Measurements from ENCODE around the gene CFAP65.
A peak's percentile ranks its signal among the peaks of the same experiment; 100 is the strongest.

CFAP65 gene

GRCh38 chr2:219078126-219078525 is 36.8 kb upstream of the CFAP65 start:
- no peaks in the 10 kb centered on the region for H3K9me3 ChIP-seq (ENCODE audit: control extremely low read depth in 1 of 5, control insufficient read depth in 4 of 5, insufficient read depth in 2 of 5, low read depth in 1 of 5, low read length in 4 of 5)
- 94% methylated on average over 2 of the region's 3 CpGs for WGBS (ENCODE audit: insufficient coverage)
- ChIA-PET POLR2A (no interaction called here), CTCF (interaction anchor here (0.9 to 2.7 kb wide), 4 partner anchors 10 to 40 kb away, joined by 3 to 12 read pairs (median 6); no protein-coding TSS in a partner anchor)
- no peak overlapping the region for H3K4me3 ChIP-seq (ENCODE audit: control insufficient read depth in 1 of 7, extremely low read depth in 1 of 7, insufficient read depth in 4 of 7, low read depth in 2 of 7, low read length in 6 of 7)
- DNase-seq = no peak
- H3K27me3 ChIP-seq (replicated peaks in 2 of 5; ENCODE audit: control insufficient read depth in 4 of 5, insufficient read depth in 5 of 5, low read length in 4 of 5) = no peaks in the 10 kb centered on the region
- peaks cover 6 to 34% (median 15%) of the 10 kb centered on the region in 4 experiments for H3K36me3 ChIP-seq (ENCODE audit: control insufficient read depth in 4 of 4, insufficient read depth in 4 of 4, low read length in 3 of 4)
- no peak overlapping the region for H3K27ac ChIP-seq (ENCODE audit: insufficient read depth in 1 of 2, low read depth in 1 of 2, low read length in 2 of 2, poor library complexity in 1 of 2, severe bottlenecking in 2 of 2)
- H3K4me1 ChIP-seq (ENCODE audit: control extremely low read depth in 1 of 4, control insufficient read depth in 4 of 4, insufficient read depth in 4 of 4, low read length in 3 of 4) = peaks cover 0 to 3% (median 1%) of the 10 kb centered on the region in 4 experiments

- no peak overlapping the region for H3K27ac ChIP-seq (ENCODE audit: insufficient read depth in 1 of 2, low read depth in 1 of 2, low read length in 2 of 2, poor library complexity in 1 of 2, severe bottlenecking in 2 of 2)
Measured at GRCh38 chr2:219076253-219076652, 34.9 kb upstream of the CFAP65 start.

GRCh38 chr2:219073413-219074129 is 32.3 kb upstream of the CFAP65 start:
- CTCF ChIA-PET = interaction anchor here (0.6 to 25.1 kb wide), 24 partner anchors 9 to 388 kb away, joined by 3 to 336 read pairs (median 6); partner anchors contain the start of gene IHH
- peak; percentile 44 to 57 (median 50) for DNase-seq
- no peak overlapping the region for H3K4me3 ChIP-seq (ENCODE audit: control insufficient read depth in 1 of 7, extremely low read depth in 1 of 7, insufficient read depth in 4 of 7, low read depth in 2 of 7, low read length in 6 of 7)
- H3K4me1 ChIP-seq (ENCODE audit: control extremely low read depth in 1 of 4, control insufficient read depth in 4 of 4, insufficient read depth in 4 of 4, low read length in 3 of 4) = no peaks in the 10 kb centered on the region
- H3K9me3 ChIP-seq (ENCODE audit: control extremely low read depth in 1 of 5, control insufficient read depth in 4 of 5, insufficient read depth in 2 of 5, low read depth in 1 of 5, low read length in 4 of 5) = no peaks in the 10 kb centered on the region
- peaks cover 6 to 34% (median 15%) of the 10 kb centered on the region in 4 experiments for H3K36me3 ChIP-seq (ENCODE audit: control insufficient read depth in 4 of 4, insufficient read depth in 4 of 4, low read length in 3 of 4)
- H3K27ac ChIP-seq (ENCODE audit: insufficient read depth in 1 of 2, low read depth in 1 of 2, low read length in 2 of 2, poor library complexity in 1 of 2, severe bottlenecking in 2 of 2) = no peak overlapping the region
- 50% methylated on average over 8 of the region's 14 CpGs for WGBS (ENCODE audit: insufficient coverage)
- POLR2A ChIA-PET = no interaction called here
- no peaks in the 10 kb centered on the region for H3K27me3 ChIP-seq (replicated peaks in 2 of 5; ENCODE audit: control insufficient read depth in 4 of 5, insufficient read depth in 5 of 5, low read length in 4 of 5)

More at GRCh38 chr2:219076253-219076652, 34.9 kb upstream of the CFAP65 start:
- CTCF ChIA-PET = interaction anchor here (0.7 to 25.1 kb wide), 11 partner anchors 9 to 78 kb away, joined by 3 to 336 read pairs (median 31); partner anchors contain the start of gene IHH
- Histone ChIP-seq H3K9me3 (ENCODE audit: control extremely low read depth in 1 of 5, control insufficient read depth in 4 of 5, insufficient read depth in 2 of 5, low read depth in 1 of 5, low read length in 4 of 5) (no peaks in the 10 kb centered on the region), H3K4me1 (ENCODE audit: control extremely low read depth in 1 of 4, control insufficient read depth in 4 of 4, insufficient read depth in 4 of 4, low read length in 3 of 4) (no peaks in the 10 kb centered on the region), H3K36me3 (ENCODE audit: control insufficient read depth in 4 of 4, insufficient read depth in 4 of 4, low read length in 3 of 4) (peaks cover 6 to 34% (median 15%) of the 10 kb centered on the region in 4 experiments), H3K27me3 (replicated peaks in 2 of 5; ENCODE audit: control insufficient read depth in 4 of 5, insufficient read depth in 5 of 5, low read length in 4 of 5) (no peaks in the 10 kb centered on the region), H3K4me3 (ENCODE audit: control insufficient read depth in 1 of 7, extremely low read depth in 1 of 7, insufficient read depth in 4 of 7, low read depth in 2 of 7, low read length in 6 of 7) (no peak overlapping the region)
- WGBS (ENCODE audit: insufficient coverage) = 90% methylated on average over 3 of the region's 3 CpGs
- DNase-seq = no peak
- POLR2A ChIA-PET = interaction anchor here (0.5 kb wide), 1 partner anchor 83 kb away, joined by 3 read pairs; no protein-coding TSS in a partner anchor

- Histone ChIP-seq H3K4me3 (ENCODE audit: control insufficient read depth in 1 of 7, extremely low read depth in 1 of 7, insufficient read depth in 4 of 7, low read depth in 2 of 7, low read length in 6 of 7) (no peak overlapping the region), H3K27me3 (replicated peaks in 2 of 5; ENCODE audit: control insufficient read depth in 4 of 5, insufficient read depth in 5 of 5, low read length in 4 of 5) (no peaks in the 10 kb centered on the region), H3K36me3 (ENCODE audit: control insufficient read depth in 4 of 4, insufficient read depth in 4 of 4, low read length in 3 of 4) (peaks cover 6 to 34% (median 13%) of the 10 kb centered on the region in 4 experiments), H3K27ac (ENCODE audit: insufficient read depth in 1 of 2, low read depth in 1 of 2, low read length in 2 of 2, poor library complexity in 1 of 2, severe bottlenecking in 2 of 2) (no peak overlapping the region), H3K4me1 (ENCODE audit: control extremely low read depth in 1 of 4, control insufficient read depth in 4 of 4, insufficient read depth in 4 of 4, low read length in 3 of 4) (no peaks in the 10 kb centered on the region), H3K9me3 (ENCODE audit: control extremely low read depth in 1 of 5, control insufficient read depth in 4 of 5, insufficient read depth in 2 of 5, low read depth in 1 of 5, low read length in 4 of 5) (no peaks in the 10 kb centered on the region)
- no peak for DNase-seq
- WGBS (ENCODE audit: insufficient coverage) = 100% methylated on average over 5 of the region's 9 CpGs
- ChIA-PET POLR2A (no interaction called here), CTCF (interaction anchor here (0.6 to 25.1 kb wide), 25 partner anchors 8 to 389 kb away, joined by 3 to 336 read pairs (median 5); partner anchors contain the start of gene IHH)
Measured at GRCh38 chr2:219072741-219073250, 31.5 kb upstream of the CFAP65 start.

- ChIA-PET CTCF (interaction anchor here (0.9 to 25.1 kb wide), 16 partner anchors 8 to 332 kb away, joined by 3 to 336 read pairs (median 9); partner anchors contain the start of gene IHH), POLR2A (no interaction called here)
- Histone ChIP-seq H3K4me1 (ENCODE audit: control extremely low read depth in 1 of 4, control insufficient read depth in 4 of 4, insufficient read depth in 4 of 4, low read length in 3 of 4) (no peaks in the 10 kb centered on the region), H3K36me3 (ENCODE audit: control insufficient read depth in 4 of 4, insufficient read depth in 4 of 4, low read length in 3 of 4) (peaks cover 0 to 20% (median 9%) of the 10 kb centered on the region in 4 experiments), H3K27ac (ENCODE audit: insufficient read depth in 1 of 2, low read depth in 1 of 2, low read length in 2 of 2, poor library complexity in 1 of 2, severe bottlenecking in 2 of 2) (no peak overlapping the region), H3K27me3 (replicated peaks in 2 of 5; ENCODE audit: control insufficient read depth in 4 of 5, insufficient read depth in 5 of 5, low read length in 4 of 5) (peaks cover 0 to under 1% (median 0%) of the 10 kb centered on the region in 5 experiments), H3K4me3 (ENCODE audit: control insufficient read depth in 1 of 7, extremely low read depth in 1 of 7, insufficient read depth in 4 of 7, low read depth in 2 of 7, low read length in 6 of 7) (no peak overlapping the region), H3K9me3 (ENCODE audit: control extremely low read depth in 1 of 5, control insufficient read depth in 4 of 5, insufficient read depth in 2 of 5, low read depth in 1 of 5, low read length in 4 of 5) (no peaks in the 10 kb centered on the region)
- 89% methylated on average over 4 of the region's 6 CpGs for WGBS (ENCODE audit: insufficient coverage)
- DNase-seq = no peak
Measured at GRCh38 chr2:219071131-219071816, 30.0 kb upstream of the CFAP65 start.

GRCh38 chr2:219065484-219065883 is 24.2 kb upstream of the CFAP65 start:
- no peaks in the 10 kb centered on the region for H3K9me3 ChIP-seq (ENCODE audit: control extremely low read depth in 1 of 5, control insufficient read depth in 4 of 5, insufficient read depth in 2 of 5, low read depth in 1 of 5, low read length in 4 of 5)
- no peaks in the 10 kb centered on the region for H3K36me3 ChIP-seq (ENCODE audit: control insufficient read depth in 4 of 4, insufficient read depth in 4 of 4, low read length in 3 of 4)
- H3K4me3 ChIP-seq (ENCODE audit: control insufficient read depth in 1 of 7, extremely low read depth in 1 of 7, insufficient read depth in 4 of 7, low read depth in 2 of 7, low read length in 6 of 7) = no peak overlapping the region
- H3K4me1 ChIP-seq (ENCODE audit: control extremely low read depth in 1 of 4, control insufficient read depth in 4 of 4, insufficient read depth in 4 of 4, low read length in 3 of 4) = peaks cover 0 to 9% (median 6%) of the 10 kb centered on the region in 4 experiments
- DNase-seq = no peak
- CTCF ChIA-PET = interaction anchor here (0.7 to 25.1 kb wide), 4 partner anchors 7 to 55 kb away, joined by 3 to 336 read pairs (median 18); no protein-coding TSS in a partner anchor
- H3K27ac ChIP-seq (ENCODE audit: insufficient read depth in 1 of 2, low read depth in 1 of 2, low read length in 2 of 2, poor library complexity in 1 of 2, severe bottlenecking in 2 of 2) = no peak overlapping the region
- WGBS (ENCODE audit: insufficient coverage) = 100% methylated on average over 1 of the region's 1 CpG
- POLR2A ChIA-PET = no interaction called here
- H3K27me3 ChIP-seq (replicated peaks in 2 of 5; ENCODE audit: control insufficient read depth in 4 of 5, insufficient read depth in 5 of 5, low read length in 4 of 5) = peaks cover 0 to 46% (median 29%) of the 10 kb centered on the region in 5 experiments

Measured in common myeloid progenitor, CD34-positive (primary cell).